ENCODE data around the gene SLX4IP.

Gene SLX4IP

GRCh38 chr20:10651227-10651990, 216.3 kb downstream of the SLX4IP start:
- DNase-seq (ENCODE audit: low spot score) = no peak

DNA sequence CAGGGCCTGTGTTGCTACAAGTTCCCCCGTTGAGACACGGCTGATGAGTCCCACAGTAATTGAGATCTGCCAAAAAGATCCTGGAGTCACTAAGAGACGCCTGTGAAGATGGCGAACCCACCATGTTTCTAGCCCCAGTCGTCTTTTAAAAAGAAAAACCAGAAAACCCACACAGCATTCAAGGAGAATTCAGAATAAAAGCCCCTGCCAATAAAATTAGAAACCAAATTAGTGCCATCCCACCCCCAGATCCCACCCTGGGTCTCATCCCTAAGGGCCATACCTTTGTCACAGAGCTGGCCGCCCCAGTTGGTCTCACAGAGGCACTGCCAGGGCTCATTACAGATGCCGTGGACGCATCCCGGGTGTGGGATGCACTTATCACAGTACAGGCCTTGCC, 217.1 kb downstream of the SLX4IP start:
- DNase-seq (ENCODE audit: low spot score) = no peak

DNA sequence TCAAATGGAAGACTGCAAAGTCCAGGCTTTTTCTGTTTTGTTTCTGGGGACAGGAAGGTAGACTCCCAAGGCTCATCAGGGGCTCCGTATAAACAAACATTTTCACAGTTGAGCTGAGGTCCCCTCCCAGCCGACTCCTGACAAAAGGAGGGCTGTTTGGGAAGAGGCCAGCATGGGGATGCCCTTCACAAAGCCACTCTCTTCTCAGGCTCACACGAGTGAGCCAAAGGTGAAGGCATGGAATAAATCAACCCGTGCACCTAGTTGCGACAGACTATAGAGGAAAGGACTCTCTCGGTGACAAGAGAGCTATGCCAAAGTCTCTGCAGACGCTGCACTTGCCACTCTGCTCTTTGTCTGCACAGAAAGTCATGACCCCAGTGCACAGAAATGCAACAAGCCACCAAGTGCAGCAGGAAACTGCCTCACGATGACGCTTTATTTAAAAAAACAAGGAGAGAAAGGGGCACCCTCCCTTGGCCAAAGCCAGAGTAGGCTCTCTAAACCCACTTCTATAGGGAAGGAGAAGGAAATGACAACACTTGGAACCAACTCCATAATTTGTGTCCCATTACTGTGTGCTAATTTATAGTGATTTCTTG, 217.7 kb downstream of the SLX4IP start:
- no peak for DNase-seq (ENCODE audit: low spot score)

DNA sequence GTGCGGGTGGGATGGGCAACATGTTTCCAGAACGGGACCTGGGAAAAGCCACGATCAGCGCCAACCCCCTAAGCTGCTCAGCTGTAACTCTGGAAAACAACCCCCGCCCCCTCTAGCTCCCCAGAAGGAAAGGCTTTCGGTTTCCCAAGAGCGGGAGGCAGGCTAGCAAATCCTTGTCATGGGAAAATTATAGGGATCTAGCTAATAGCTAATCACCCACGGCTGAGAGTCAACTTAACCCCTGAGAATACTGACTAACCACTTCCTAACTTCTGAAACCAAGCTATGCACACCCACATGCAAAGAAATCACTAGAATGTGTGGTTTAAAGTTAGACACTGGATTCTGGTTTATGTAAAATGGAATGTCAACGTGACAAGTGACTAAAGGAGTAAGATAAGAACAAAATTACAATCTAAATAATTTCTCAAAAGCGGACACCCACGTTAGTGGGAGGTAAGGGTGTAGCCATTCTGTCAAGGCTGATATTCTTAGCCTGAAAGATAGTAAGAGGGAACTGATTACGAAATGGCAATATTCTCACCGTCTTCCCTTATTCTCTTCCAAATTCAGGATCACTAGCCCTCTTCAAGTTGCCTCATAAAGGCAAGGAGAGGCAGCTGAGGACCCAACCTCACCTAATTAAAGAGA, 218.6 kb downstream of the SLX4IP start:
- no peak for DNase-seq (ENCODE audit: low spot score)

GRCh38 chr20:10654250-10654610, 219.1 kb downstream of the SLX4IP start:
- no peak for DNase-seq (ENCODE audit: low spot score)

DNA sequence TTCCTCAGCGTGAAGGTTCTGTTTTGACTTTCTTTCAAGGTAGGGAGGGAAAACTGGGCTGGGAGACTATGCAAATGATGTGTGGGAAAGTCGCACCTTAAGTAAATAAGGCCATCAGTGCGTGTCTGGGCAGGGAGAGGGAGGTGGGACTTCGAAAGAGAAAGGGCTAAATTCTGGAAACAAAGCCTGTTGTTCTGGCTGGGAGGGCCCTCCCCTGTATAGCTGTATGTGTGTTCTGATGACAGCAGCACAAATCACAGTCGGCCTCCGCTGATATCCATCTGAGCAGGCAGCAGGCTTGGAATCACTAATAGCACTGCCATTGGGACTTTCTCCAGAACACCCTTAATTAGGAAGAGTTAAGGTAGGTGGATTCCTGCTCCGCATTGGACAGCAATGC, 219.5 kb downstream of the SLX4IP start:
- DNase-seq (ENCODE audit: low spot score) = no peak

DNA sequence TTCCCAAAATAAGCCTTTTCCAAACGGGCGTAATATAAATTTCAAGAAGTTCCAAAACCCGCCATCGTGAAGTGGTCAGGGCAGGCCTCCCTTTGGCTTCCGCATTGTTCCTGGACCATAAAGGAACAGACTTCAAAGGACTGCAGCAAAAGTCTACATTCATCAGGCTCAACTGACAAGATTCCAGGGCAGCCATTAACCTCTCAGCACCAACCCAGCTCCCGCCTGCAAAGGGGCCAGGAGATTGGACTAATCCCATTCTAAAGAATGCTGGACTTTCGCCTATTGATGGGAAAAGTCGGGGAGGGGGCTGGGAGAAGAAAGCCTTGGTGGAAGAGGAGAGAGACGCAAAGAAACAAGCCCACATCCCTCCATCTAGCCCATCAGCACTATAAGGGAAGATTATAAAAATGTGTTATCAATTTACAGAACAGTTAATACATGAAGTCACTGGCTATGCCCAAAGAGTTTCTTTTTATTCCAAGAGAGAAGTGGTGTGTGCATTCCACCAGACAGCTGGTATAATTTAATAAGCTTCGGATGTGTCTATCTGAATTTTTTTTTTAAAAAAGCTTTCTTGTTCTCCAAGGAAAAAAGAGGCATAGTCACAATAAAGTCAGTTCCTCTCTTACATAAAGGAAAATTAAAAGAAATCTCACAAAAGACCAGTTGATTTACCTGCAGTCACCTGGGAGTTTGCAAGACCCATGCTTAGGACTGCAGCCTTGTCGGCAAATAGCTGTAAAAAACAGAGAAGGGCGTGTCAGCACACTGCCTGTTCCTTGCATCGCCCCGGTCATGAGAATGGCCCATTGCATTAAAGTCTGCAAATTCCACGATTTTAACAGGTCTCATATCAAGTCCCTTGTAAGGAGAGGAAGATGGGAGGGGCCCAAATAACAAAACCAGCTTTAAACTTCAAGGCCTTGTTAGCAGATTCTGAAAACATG, 220.9 kb downstream of the SLX4IP start:
- DNase-seq (ENCODE audit: low spot score) = no peak

DNA sequence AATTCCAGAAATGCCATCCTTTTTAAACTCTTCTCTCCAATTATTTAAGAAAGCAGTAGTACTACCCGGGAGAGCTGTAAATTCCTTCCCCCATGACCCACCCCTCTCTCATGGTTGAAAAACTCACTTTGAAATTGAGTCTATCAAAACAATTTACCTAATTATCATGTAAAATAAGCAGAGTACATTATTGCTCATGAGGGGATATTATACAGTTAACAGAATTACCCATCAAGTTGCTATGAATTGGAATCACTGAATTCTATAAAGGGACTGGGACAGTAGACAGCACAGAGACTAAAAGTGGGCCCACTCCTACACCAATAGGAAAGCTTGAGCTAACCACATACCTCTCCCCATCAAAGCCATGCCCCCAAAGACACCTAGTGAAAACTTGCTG, 222.3 kb downstream of the SLX4IP start:
- DNase-seq (ENCODE audit: low spot score) = no peak

GRCh38 chr20:10658051-10658823, 223.1 kb downstream of the SLX4IP start:
- DNase-seq (ENCODE audit: low spot score) = no peak

- DNase-seq (ENCODE audit: low spot score) = no peak
These were observed 223.9 kb downstream of the SLX4IP start for GRCh38 chr20:10658876-10659632.

GRCh38 chr20:10659651-10660601, 224.8 kb downstream of the SLX4IP start:
- DNase-seq (ENCODE audit: low spot score) = no peak

GRCh38 chr20:10660661-10661060, 225.6 kb downstream of the SLX4IP start:
- DNase-seq (ENCODE audit: low spot score) = no peak

DNA sequence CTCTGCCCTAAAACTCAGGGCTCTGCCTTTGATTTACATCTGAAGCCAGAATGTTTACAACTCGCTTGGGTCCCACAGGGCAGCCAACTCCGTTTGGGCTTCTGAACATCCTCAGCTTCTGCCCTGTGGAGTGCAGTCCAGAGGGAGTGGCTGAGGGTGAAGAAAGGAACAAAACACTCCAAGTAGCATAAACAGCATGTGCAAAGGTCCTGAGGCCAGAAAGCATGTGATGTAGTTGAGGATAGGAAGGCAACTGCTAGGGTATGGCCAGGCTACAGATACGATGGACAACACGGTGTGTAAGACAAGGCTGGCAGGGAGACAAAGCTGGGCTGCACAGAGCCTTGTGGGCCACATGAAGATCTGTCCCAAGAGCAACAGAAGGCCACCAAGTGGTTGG, 226.2 kb downstream of the SLX4IP start:
- no peak for DNase-seq (ENCODE audit: low spot score)

GRCh38 chr20:10662151-10662550, 227.0 kb downstream of the SLX4IP start:
- no peak for DNase-seq (ENCODE audit: low spot score)

DNA sequence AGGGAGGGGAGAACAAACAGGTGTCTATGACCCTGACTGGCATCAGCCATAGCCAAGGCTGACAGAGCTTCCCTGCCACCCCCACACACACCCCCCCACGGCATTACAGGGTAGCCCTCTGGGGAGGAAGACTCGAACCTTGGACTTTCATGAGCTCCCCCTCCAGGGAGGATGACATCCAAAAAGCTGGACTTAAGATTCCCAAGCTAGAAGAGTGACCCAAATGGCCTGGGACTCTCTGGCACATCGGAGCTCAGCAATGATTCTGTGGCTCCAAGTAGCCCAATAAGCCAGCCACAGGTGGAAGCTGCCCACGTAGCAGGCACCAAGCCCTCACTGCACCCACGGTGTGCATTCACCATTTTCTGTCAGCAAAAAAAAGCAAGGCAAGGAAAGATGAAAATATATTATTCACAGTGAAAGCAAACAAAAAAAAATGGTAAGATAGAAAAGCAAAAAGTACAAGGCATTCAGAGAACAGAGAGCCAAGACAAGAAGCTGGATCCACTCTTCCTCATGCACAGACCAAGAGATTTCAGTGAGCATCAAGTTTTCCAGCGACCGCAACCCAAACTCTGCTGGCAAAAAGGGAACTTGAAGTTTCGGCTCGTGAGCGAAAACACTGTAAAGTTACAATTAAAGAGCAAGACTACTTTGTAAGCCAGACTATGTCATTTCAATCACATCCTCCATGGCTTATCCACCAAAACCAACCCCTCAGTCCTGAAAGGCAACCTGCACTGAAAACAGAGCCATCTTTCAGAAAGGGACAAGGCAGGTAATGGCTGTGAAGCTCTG, 227.8 kb downstream of the SLX4IP start:
- no peak for DNase-seq (ENCODE audit: low spot score)

- DNase-seq (ENCODE audit: low spot score) = no peak
These were observed 228.7 kb downstream of the SLX4IP start for GRCh38 chr20:10663756-10664155.

GRCh38 chr20:10665027-10665561, 230.0 kb downstream of the SLX4IP start:
- DNase-seq (ENCODE audit: low spot score) = no peak

GRCh38 chr20:10665791-10666190, 230.7 kb downstream of the SLX4IP start:
- no peak for DNase-seq (ENCODE audit: low spot score)
